ENCODE measurements around the gene PARD3B.

DNA sequence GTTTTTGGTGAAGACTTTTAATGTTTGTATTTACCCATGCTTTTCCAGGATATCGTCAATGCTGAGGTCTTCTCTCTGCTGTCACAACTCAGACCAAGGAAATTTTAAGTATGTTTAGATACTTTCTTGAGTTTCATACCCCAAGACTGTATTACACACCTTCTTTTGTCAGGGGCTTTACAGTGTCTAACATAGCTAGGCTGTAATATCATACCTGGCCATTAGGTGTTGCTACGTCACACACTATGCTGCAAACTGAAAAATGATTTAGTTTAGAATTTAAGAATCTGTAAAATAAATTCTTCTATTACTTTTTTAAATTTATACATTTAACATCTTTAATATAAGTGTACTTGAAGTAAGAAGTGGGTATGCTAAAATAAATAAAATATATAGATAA is 778.7 kb downstream of the PARD3B start:
- TF ChIP-seq, protein P1, sequence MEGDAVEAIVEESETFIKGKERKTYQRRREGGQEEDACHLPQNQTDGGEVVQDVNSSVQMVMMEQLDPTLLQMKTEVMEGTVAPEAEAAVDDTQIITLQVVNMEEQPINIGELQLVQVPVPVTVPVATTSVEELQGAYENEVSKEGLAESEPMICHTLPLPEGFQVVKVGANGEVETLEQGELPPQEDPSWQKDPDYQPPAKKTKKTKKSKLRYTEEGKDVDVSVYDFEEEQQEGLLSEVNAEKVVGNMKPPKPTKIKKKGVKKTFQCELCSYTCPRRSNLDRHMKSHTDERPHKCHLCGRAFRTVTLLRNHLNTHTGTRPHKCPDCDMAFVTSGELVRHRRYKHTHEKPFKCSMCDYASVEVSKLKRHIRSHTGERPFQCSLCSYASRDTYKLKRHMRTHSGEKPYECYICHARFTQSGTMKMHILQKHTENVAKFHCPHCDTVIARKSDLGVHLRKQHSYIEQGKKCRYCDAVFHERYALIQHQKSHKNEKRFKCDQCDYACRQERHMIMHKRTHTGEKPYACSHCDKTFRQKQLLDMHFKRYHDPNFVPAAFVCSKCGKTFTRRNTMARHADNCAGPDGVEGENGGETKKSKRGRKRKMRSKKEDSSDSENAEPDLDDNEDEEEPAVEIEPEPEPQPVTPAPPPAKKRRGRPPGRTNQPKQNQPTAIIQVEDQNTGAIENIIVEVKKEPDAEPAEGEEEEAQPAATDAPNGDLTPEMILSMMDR (IDR thresholded peaks at IDR 0.05), result peak in 2 of 4 experiments; percentile 16 to 40
- no peak for TF ChIP-seq EP300 (IDR thresholded peaks at IDR 0.05)

Data from sigmoid colon (tissue), 4 donors.